Inflammatory macrophage treated with lipopolysaccharide for 1 hour (primary cell): ENCODE data around the gene INPP5J.
"Not testable (repeated sequence)": the region's sequence is repeated elsewhere in the genome, so short reads cannot be mapped to it uniquely, and the experiment has no call there.

Experiments used
- DNase-seq, 2 donors: peaks; one replicate each; pipeline ENCODE4 v3.0.0-alpha.2; 2020 to 2022

Gene INPP5J

DNA sequence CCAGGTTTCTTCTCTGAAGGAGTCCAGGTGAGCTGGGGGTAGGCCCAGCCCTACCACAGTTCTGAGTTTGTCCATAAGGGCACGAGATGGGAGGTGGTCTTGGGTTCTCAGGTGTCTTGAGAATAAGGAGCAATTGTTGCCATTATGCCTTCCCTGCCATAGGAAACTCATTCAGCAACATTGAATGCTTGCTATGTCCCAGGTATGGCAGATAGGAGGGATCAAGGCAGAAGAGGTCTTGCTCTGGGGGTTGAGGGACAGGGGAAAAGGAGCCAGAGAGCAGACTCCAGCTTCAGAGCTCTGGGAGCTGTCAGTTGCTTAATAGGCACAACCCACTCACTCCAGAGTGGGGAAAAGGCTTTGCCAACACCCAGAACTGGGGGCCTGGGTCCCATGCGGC is 19.7 kb upstream of the INPP5J start:
- no peak for DNase-seq

DNA sequence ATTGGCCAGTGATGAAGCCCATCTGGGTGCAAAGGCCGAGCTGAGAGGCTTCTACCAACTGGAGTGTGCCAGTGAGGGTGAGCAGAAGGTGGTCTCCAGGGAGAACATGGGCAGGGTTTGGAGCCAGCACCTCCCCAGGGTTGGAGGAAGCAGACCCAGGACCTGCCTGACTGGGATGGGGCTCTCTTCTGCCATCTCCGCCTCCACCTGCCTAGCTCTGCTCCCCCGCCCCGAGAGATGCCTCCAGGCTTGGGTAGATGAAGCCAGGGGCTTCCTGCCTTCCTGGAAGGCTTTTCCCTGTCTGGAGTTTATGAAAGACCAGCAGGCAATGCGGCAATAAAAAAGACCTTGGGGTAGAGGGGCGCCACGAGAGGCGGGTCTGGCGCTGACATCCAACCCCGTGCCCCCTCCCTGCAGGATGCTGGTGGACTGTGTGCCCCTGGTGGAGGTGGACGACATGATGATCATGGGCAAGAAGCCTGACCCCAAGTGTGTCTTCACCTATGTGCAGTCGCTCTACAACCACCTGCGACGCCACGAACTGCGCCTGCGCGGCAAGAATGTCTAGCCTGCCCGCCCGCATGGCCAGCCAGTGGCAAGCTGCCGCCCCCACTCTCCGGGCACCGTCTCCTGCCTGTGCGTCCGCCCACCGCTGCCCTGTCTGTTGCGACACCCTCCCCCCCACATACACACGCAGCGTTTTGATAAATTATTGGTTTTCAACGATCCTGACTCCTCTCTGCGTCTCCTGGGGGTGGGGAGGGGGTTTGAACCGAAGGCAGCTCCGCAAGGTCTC is 18.7 kb upstream of the INPP5J start:
- DNase-seq, result no peak

DNA sequence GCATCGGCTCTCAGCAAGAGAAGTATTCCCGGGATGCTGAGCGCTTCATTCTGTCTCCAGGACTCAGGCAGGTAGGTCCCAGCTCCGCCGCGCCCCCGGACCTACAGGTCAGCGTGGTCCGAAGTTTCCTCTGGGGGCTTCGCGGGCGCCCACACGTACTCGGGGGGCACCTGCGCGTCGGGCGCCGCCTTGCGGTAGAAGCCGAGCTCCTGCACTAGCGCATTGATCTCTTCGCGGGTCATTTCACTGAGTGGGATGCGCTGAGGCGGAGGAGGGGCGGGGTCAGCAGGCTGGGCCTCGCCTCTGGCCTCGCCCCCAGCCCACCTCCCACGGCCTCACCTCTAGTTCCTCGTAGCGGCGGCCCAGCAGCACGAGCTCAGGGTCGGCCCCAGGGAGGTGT is 17.9 kb upstream of the INPP5J start:
- no peak for DNase-seq

DNA sequence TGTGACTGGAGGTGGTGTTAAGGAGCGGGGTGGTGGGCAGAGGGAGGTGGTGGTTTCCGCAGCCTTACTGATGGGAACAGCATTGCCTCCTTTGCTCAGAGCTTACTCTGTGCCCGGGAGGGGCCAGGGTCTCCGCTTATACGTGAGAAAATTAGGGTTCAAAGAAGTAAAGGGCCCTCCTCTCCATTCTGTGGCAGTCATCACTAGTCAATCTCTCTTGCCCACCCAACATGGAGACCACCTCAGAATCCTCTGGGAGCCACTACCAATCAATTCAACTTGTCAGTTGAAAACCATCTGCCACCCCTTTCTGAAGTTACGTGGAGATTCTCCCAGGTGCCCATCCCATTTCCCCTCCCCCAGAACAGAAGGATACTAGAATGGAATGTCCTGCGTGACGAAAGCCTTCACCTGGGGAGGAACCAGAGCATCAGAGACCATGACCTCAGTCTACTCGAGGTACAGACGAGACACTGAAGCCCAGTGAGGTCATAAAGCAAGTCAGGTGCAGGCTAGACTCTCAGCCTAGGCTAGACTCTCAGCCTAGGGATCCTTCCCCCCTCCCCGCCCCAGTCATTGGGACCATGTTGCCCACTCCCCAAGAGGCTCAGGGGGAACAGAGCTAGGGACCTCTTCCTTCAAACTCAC is 17.4 kb upstream of the INPP5J start:
- DNase-seq, result no peak

DNA sequence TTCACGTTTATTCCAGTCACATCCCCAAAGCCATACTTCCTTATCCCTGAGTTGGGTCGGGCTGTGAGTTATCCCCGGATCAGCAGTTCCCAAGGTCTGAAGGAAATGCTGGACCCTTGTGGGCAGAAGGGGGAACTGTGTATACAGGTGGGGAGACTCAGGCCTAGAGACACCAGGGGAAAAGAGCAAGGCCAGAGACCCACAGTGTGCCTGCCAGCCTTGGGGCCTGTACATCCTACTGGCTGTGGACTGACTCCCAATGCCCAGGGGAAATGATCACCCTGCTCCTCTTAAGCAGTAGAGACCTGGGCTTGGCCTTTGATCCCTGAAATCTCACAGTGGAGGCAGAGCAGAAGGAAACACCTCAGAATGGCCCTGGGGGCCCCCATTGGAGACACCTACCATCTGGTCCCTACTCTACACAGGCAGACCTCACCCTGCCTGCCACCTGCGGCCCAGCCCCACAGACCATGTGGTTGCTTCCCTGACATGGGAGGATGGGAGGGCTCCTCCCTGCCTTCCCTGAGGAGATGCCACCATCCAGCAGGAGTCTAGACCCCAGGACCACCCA is 16.7 kb upstream of the INPP5J start:
- no peak for DNase-seq

DNA sequence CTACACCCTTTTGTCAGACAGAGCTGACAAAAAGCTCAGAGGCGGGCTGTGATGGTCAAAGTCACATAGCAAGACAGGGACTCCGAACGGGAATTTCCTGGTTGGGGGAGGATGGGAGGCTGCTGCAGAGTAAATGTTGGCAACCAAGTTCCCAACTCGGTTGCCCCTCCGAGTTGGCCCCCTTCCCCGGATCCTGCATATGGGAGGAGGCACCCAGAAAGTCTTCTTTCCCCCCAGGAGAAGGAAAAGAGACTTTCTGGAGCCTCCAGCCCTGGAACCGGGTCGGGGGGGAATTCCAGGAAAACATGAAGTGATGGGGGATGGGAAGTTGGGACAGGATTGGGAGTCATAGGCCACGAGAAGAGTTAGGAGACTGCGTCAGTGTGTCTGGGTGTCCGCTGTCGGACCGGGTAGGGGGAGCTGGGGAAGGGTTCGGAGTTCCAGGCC is 16.0 kb upstream of the INPP5J start:
- no peak for DNase-seq

DNA sequence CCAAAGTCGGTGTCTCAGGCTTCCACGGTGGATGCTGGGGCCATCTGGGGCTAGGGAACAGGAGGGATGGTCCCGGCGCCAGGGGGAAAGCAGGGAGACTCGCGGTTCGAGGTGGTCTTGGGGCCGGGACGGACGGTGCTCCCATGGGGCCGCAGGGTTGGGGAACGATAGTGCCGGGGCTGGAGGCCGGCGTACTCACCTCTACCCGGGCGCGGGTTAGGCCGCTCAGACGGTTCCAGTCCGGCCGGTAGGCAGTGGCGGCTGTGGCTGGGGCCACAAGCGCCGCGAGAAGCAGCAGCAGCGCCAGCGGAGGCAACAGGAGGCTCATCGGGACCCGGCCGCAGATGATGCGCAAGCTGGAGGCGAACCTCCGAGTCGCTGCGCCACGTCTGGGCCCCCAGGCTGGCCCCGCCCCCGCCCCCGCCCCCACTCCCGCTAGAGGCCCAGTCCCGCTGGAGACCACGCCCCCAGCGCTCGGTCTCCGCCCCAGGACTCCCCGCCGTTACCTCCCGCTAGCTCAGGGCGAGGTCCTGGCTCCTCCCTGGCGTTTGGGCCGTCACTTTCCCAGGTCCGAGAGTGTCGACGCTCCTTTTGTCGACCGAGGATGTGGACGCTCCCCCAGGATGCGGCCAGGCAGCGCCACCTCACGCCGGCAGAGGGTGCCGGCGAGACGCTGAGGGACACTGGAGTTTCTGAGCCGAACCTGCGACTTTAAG is 15.4 kb upstream of the INPP5J start, which contains the start of gene SELENOM:
SELENOM (minus strand) TSS at position 391 of the 716 bp plus-strand sequence; CDS start at position 328, 63 bp downstream.
- peak; percentile 94 to 95 for DNase-seq

DNA sequence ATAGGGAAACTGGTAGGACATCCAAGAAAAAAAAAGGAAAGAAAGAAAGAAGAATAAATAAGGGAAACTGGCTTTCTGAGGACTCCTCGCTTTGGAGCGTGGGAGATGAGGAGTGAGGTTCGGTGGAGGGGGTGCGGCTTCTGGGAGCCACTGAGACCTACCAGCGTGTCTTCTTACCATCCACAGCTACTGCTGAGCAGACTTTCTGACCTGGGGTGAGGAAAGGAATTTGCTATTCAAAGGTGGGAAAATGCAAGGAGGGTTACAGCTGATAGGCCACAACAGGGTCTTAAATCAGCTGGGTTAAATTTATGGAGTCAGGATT is 14.9 kb upstream of the INPP5J start:
- no peak for DNase-seq

DNA sequence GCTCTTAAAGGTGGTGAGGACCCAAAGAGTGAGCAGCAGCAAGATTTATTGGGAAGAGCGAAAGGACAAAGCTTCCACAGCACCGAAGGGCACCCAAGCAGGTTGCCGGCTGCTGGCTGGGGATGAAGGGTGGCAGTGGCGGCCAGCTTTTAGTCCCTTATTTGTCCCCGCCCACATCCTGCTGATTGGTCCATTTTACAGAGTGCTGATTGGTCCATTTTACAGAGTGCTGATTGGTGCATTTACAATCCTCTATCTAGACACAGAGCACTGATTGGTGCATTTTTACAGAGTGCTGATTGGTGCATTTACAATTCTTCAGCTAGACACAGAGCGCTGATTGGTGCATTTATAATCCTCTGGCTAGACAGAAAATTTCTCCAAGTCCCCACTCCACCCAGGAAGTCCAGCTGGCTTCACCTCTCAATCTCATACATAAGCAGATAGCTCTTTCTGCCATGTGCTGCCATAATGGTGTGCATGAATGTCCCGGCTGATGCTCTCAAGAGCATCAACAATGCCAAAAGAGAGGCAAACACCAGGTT is 10.1 kb upstream of the INPP5J start:
- not testable (repeated sequence) for DNase-seq

DNA sequence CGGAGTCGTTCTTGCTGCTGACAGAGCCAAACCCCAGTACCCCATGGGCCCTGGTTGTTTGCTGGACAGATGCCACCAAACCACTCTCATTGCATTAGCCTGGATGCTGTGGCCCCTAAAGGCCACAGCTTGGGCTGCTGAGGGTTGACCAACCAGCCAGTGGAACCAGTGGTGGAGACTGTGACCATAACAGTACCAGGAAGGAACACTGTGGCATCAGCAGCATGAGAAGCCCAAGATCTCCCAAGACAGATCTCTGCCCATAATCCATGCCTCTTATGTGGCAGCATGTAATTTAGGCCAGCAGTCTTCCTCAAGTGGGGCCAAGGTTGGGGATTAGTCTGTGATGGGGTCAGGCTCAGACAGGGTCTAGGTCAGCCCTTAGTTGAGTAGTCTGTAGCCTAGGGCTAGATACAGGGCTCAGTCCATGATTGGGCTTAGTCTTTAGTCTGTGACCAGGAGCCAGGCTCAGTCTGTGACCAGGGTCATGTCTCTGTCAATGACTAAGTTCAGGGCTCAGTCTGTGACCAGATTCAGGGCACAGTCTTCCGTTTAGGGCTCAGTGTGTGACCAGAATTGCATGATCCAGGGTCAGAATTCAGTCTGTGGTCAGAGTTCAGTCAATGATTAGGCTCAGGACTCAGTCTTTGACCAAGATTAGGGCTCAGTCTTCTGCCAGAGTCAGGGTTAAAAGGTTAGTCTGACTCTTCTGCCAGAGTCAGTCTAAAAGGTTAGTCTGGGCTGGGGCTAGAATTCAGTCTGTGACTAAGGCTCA is 4.5 kb upstream of the INPP5J start:
- no peak for DNase-seq

DNA sequence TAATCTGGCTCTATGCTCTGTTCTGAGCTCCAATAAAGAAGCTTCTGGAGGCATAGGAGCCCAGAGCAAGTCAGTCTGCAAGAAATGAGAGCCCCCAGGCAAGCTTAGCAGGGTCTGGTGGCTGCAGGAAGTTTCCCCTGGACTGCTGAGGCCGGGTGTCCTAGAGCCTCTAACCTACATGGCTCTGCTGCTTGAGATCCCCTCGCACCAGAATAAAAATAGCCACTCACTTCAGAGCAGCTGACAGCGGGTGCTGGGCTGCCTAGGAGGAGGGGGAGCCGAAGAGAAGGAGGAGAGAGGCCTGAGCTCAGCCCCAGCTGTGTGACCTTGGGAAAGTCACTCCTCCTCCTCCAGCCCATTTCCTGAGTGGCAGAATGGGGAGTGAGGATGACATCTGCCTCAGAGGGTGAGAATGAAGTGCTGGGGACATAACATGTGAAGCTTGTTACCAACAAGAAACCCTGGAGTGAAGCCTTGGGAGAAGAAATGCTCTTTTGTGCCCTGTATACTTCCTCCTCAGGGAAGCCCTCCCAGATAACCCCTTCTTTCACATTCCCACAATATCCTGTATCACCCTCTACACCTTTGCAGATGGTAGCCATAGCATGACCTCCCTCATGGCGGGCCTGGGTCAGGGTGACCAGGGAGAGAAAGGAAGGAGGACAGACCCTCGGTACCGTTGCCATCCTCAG is 3.6 kb upstream of the INPP5J start:
- DNase-seq, result no peak

DNA sequence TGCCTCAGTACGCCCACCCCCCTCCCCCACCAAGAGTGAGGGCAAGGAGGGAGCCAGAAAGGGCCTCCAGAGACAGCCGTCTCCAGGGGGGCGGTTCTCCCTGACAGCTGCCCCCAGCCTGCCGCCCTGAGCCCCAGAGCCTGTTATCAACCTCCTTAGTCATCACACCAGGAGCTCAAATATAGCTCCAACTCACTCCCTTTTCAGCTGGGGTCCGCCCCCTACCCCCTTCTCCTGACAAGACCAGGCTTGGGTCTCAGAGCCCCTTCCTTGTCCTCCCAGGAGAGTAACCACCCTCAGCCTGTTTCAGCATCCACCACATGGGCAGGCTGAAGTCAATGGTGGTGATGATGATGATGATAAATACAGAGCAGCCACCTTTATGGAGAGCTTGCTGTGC is 2.5 kb upstream of the INPP5J start:
- DNase-seq, result no peak

DNA sequence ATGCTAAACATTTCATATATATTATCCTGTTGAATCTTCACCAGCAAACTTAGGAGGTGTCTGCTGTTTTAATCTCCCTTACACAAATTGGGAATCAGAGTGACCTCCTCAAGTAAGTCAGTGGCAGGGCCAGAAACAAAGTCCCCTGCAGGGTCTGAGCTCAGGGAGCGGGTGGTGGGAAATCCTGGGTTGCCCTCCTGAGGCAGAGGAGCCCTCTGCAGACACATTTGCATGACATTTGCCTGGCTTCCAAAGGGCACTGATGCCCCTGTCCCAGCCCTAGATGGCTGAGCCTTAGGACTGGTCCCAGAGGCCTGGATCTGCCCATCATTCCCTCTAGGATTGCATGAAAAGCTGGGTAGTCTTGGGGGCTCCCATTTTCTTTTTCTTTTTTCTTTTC is 2.1 kb upstream of the INPP5J start:
- no peak for DNase-seq

DNA sequence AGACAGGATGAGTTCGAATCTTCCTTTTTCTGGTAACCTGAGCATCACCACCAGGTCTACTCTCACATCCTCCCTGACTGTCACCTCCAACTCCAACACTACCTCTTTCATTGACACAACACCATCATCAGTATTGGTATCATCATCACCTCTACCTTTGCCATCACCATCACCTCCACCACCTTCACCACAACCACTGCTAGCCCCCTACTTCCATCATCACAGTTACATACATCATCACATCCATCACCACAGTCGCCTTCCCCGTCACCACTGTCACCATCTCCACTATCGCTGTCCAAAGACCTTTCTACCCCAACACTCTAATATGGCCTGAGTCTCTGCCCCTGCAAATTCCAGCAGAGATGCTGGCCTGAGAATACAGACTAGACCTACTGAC is 1.4 kb upstream of the INPP5J start:
- DNase-seq, result no peak

DNA sequence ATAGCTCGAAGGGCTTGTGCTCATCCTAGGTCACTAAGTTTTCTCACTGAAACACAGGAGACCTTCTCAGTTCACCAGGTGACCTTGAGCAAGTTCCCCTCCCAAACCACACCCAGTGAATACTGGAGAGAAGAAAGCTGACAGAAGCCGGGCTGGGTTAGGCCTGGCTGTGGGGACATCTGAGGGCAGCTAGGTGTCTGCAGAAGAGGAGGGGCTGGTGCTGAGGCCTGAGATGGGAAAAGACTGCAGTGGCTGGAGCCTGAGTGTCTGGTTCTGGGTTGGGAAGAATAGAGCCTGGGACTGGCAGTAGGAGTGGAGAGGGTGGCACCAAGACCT is 602 bp upstream of the INPP5J start:
- DNase-seq, result no peak

DNA sequence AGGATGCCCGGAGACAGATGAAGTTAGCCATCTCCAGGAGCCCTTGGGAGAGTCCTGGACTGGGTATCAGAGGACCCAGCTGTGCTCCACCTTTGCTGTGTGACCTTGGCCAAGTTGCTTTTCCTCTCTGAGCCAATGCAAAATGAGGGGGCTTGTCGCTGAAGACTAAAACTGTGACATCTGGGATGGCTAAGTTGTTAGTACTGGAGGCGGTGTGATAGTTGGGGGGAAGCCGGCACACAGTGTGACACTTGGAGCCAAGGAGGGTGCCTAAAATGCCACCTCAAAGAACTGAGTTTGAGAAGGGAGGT is 481 bp downstream of the INPP5J start:
- no peak for DNase-seq

DNA sequence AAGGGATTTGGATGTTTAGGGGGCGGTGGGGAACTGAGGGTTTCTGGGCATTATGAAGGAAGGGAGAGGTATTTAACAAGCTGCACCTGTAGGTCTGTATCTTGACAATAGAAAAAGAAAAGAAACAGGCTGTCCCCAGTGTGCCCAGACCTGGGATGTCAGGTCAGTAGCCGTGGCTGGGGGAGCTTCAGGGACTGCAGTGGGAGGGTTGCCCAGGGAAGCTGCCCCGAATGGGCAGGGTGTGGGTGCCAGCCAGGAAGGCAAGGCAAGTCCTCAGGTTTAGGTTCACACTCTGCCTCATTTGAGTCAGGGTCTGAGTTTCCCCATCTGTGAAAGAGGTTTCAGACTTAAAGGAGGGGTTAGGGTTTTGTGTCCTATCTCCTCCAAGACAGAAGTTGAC is 1.5 kb downstream of the INPP5J start:
- DNase-seq, result no peak

DNA sequence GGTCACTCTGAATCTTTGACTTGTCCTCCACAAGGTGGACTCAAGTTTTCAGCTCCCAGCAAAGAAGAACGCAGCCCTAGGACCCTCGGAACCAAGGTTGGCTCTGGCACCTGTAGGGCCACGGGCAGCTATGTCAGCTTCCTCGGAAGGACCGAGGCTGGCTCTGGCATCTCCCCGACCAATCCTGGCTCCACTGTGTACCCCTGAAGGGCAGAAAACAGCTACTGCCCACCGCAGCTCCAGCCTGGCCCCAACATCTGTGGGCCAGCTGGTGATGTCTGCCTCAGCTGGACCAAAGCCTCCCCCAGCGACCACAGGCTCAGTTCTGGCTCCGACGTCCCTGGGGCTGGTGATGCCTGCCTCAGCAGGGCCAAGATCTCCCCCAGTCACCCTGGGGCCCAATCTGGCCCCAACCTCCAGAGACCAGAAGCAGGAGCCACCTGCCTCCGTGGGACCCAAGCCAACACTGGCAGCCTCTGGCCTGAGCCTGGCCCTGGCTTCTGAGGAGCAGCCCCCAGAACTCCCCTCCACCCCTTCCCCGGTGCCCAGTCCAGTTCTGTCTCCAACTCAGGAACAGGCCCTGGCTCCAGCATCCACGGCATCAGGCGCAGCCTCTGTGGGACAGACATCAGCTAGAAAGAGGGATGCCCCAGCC is 2.2 kb downstream of the INPP5J start:
- no peak for DNase-seq

DNA sequence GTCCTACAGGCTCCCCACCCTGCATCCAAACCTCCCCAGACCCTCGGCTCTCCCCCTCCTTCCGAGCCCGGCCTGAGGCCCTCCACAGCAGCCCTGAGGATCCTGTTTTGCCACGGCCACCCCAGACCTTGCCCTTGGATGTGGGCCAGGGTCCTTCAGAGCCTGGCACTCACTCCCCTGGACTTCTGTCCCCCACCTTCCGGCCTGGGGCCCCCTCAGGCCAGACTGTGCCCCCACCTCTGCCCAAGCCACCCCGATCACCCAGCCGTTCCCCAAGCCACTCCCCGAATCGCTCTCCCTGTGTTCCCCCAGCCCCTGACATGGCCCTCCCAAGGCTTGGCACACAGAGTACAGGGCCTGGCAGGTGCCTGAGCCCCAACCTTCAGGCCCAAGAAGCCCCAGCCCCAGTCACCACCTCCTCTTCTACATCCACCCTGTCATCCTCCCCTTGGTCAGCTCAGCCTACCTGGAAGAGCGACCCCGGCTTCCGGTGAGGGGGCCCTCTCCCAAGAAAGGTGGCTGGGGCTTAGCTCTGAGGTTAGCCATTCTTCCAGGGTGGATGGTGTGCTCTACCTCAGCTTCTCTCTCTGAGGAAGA is 2.9 kb downstream of the INPP5J start:
- DNase-seq, result no peak

DNA sequence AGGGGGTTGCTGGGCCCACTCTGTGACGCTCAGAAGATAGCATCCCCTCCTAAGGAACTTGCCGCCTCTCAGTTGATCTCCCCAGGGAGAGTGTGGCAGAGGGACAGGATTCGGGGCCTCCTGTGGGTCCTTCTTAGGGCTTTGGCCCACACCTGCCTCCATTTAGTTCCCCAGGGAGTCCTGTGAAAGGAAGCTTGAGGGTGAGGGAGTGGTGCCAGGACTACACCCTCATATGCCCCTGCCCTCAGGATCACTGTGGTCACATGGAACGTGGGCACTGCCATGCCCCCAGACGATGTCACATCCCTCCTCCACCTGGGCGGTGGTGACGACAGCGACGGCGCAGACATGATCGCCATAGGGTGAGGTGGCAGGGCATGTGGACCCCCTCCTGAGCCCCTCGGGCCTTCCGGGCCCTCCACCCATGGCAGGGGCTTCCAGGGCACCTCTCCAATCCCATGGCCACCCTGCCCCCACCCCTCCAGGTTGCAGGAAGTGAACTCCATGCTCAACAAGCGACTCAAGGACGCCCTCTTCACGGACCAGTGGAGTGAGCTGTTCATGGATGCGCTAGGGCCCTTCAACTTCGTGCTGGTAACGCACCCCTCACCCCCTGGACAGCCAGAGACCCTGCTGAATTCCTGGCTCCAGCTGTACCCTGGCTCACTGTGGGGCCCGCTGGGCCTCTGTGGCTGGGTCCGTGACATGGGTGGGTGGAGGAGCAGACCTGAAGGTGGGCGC is 3.5 kb downstream of the INPP5J start:
- no peak for DNase-seq

DNA sequence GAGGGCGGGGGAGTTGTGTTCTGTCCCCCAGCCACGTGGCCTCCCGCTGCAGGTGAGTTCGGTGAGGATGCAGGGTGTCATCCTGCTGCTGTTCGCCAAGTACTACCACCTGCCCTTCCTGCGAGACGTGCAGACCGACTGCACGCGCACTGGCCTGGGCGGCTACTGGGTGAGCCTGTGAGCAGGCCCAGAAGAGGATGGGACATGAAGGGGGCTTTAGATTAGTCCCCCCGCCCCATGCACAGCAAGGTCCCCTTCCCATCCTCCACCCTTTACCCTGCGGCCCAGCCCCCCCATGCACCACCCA is 4.1 kb downstream of the INPP5J start:
- no peak for DNase-seq
